Liver (tissue), 9 donors: ENCODE measurements around the gene FAM171A1. TPM values are rescaled to one million over a fixed set of nuclear protein-coding genes. Genes with fewer than 3 reads are reported as not detected.

Experiments
- DNase-seq: peaks from one replicate; pipeline ENCODE4 v3.0.0-alpha.2; 2017; ENCODE audit warnings: low spot score
- H3K27ac ChIP-seq, 2 donors: one replicate each; pipeline ENCODE4 v1.7.0; 2013; ENCODE audit warnings: inconsistent platforms in 2 of 2, low read length in 2 of 2, control low read depth in 1 of 2, low read depth in 1 of 2, mild to moderate bottlenecking in 1 of 2
- H3K27me3 ChIP-seq, 4 donors: one replicate each; pipeline versions ENCODE4 v1.6.1 to v1.7.0; 2013; ENCODE audit warnings: low read length in 3 of 4, inconsistent platforms in 1 of 4, mild to moderate bottlenecking in 1 of 4, moderate library complexity in 1 of 4; ENCODE audit not compliant: control insufficient read depth in 4 of 4, insufficient read depth in 4 of 4
- H3K36me3 ChIP-seq, 4 donors: one replicate each; pipeline versions ENCODE4 v1.6.1 to v1.7.0; 2013; ENCODE audit warnings: low read length in 3 of 4, mild to moderate bottlenecking in 3 of 4, low read depth in 1 of 4, moderate library complexity in 1 of 4; ENCODE audit not compliant: control insufficient read depth in 4 of 4, insufficient read depth in 3 of 4
- H3K4me1 ChIP-seq, 4 donors: one replicate each; pipeline versions ENCODE4 v1.6.1 to v1.7.0; 2013; ENCODE audit warnings: low read length in 3 of 4, mild to moderate bottlenecking in 3 of 4, moderate library complexity in 1 of 4; ENCODE audit not compliant: control insufficient read depth in 4 of 4, insufficient read depth in 4 of 4
- H3K4me3 ChIP-seq, 3 donors: one replicate each; pipeline versions ENCODE4 v1.6.1 to v1.7.0; 2013; ENCODE audit warnings: low read length in 3 of 3, control low read depth in 1 of 3, low read depth in 1 of 3, mild to moderate bottlenecking in 1 of 3
- H3K9ac ChIP-seq, 2 donors: one replicate each; pipeline ENCODE4 v1.7.0; 2013; ENCODE audit warnings: low read length in 2 of 2, mild to moderate bottlenecking in 2 of 2, moderate library complexity in 2 of 2, control low read depth in 1 of 2, low read depth in 1 of 2
- H3K9me3 ChIP-seq, 4 donors: one replicate each; pipeline versions ENCODE4 v1.6.1 to v1.7.0; 2013; ENCODE audit warnings: low read length in 3 of 4; ENCODE audit not compliant: control insufficient read depth in 4 of 4
- ATF3 ChIP-seq: IDR thresholded peaks from 2 replicates; pipeline ENCODE4 v1.6.1; 2016; ENCODE audit warnings: antibody characterized with exemption
- CTCF ChIP-seq: fragments of 150-350 bp; IDR thresholded peaks from 2 replicates; pipeline ENCODE4 v1.5.1; 2017; ENCODE audit warnings: improper control_type of control experiment, low read depth, low read length; ENCODE audit not compliant: missing input control
- GABPA ChIP-seq, 2 donors: IDR thresholded peaks in 1 of 2; conservative IDR thresholded peaks in 1 of 2; 2 replicates each; pipeline ENCODE4 v1.6.1; 2016; ENCODE audit warnings: antibody characterized with exemption in 2 of 2, mild to moderate bottlenecking in 1 of 2, moderate library complexity in 1 of 2
- HNF4A ChIP-seq, 2 donors: conservative IDR thresholded peaks; 2 replicates each; pipeline ENCODE4 v1.6.1; 2016; ENCODE audit warnings: antibody characterized with exemption in 2 of 2, mild to moderate bottlenecking in 2 of 2
- HNF4G ChIP-seq: IDR thresholded peaks from 2 replicates; pipeline ENCODE4 v1.6.1; 2016; ENCODE audit warnings: antibody characterized with exemption
- JUND ChIP-seq, 2 donors: IDR thresholded peaks; 2 replicates each; pipeline ENCODE4 v1.6.1; 2016; ENCODE audit warnings: antibody characterized with exemption in 2 of 2
- MAX ChIP-seq: IDR thresholded peaks from 2 replicates; pipeline ENCODE4 v1.6.1; 2016; ENCODE audit warnings: antibody characterized with exemption
- NR2F2 ChIP-seq: IDR thresholded peaks from 2 replicates; pipeline ENCODE4 v1.6.1; 2016; ENCODE audit warnings: antibody characterized with exemption
- REST ChIP-seq: IDR thresholded peaks from 2 replicates; pipeline ENCODE4 v1.6.1; 2016; ENCODE audit warnings: antibody characterized with exemption, mild to moderate bottlenecking
- TAF1 ChIP-seq: conservative IDR thresholded peaks from 2 replicates; pipeline ENCODE4 v1.6.1; 2016; ENCODE audit warnings: antibody characterized with exemption, mild to moderate bottlenecking
- YY1 ChIP-seq: IDR thresholded peaks from 2 replicates; pipeline ENCODE4 v1.6.1; 2016; ENCODE audit warnings: antibody characterized with exemption, mild to moderate bottlenecking
- ZBTB33 ChIP-seq: IDR thresholded peaks from 2 replicates; pipeline ENCODE4 v1.6.1; 2016; ENCODE audit warnings: antibody characterized with exemption
- WGBS: extraction: QIAGEN DNeasy Blood & Tissue Kit; methylation state at CpG from one replicate; pipeline ENCODE4 v1.1.7; 2013; 5-methylcytosine and 5-hydroxymethylcytosine counted together
- polyA plus RNA-seq, 2 donors: library from polyadenylated mRNA; stranded (reverse) in 1 of 2; unstranded in 1 of 2; fragments of 200-250 nt in 1 of 2; fragments of >200 nt in 1 of 2; fragmentation: Nextera tagmentation in 1 of 2; extraction: Ambion mirVana in 1 of 2; gene quantifications; one replicate each; pipeline versions ENCODE4 v1.2.1 to v1.2.3, GENCODE V29; 2013 to 2015
- total RNA-seq, 2 donors: library from RNA; depleted of rRNA; stranded (reverse); fragments of >200 nt; gene quantifications; one replicate each; pipeline ENCODE4 v1.2.3, GENCODE V29; 2014
- donor health status: healthy.
- donor health status: healthy.
- donor health status: healthy.
- donor health status: healthy.
- donor health status: healthy.

The FAM171A1 gene
- total and polyA plus RNA-seq, 4 donors = 2.5 to 10.2 (median 7.7) TPM

GRCh38 chr10:15365692-15366091, 5.4 kb downstream of the FAM171A1 start:
- no peak for TF ChIP-seq ZBTB33
- no peak for TF ChIP-seq YY1
- no peak for TF ChIP-seq CTCF
- no peak for TF ChIP-seq TAF1
- no peak for TF ChIP-seq HNF4A (conservative IDR thresholded peaks at IDR 0.05)
- no peak for TF ChIP-seq JUND (IDR thresholded peaks at IDR 0.05)
- TF ChIP-seq MAX = no peak
- no peak for TF ChIP-seq ATF3
- no peak for TF ChIP-seq HNF4G
- Histone ChIP-seq H3K36me3 (no peaks in the 10 kb centered on the region), H3K27ac (no peak overlapping the region), H3K9me3 (no peaks in the 10 kb centered on the region), H3K4me1 (peaks cover 1 to 10% (median 5%) of the 10 kb centered on the region in 4 donors), H3K4me3 (no peak overlapping the region), H3K9ac (no peak overlapping the region), H3K27me3 (no peaks in the 10 kb centered on the region)
- 94% methylated on average over 1 of the region's 1 CpG for WGBS
- no peak for DNase-seq

- H3K36me3 ChIP-seq = no peaks in the 10 kb centered on the region
- no peaks in the 10 kb centered on the region for H3K9me3 ChIP-seq
- no peak overlapping the region for H3K4me3 ChIP-seq
- DNase-seq = no peak
- no peaks in the 10 kb centered on the region for H3K4me1 ChIP-seq
- H3K9ac ChIP-seq = no peak overlapping the region
- TF ChIP-seq NR2F2 (no peak), REST (no peak), ZBTB33 (no peak), GABPA (IDR thresholded peaks at IDR 0.05 in 1 of 2, conservative IDR thresholded peaks at IDR 0.05 in 1 of 2) (no peak), HNF4A (conservative IDR thresholded peaks at IDR 0.05) (no peak)
- H3K27me3 ChIP-seq = no peaks in the 10 kb centered on the region
- no peak overlapping the region for H3K27ac ChIP-seq
- WGBS = 90% methylated on average over 4 of the region's 4 CpGs
Measured at GRCh38 chr10:15364001-15364400, 7.1 kb downstream of the FAM171A1 start.
